Measurements from ENCODE around the gene SLC4A5. TPM values are rescaled to one million over a fixed set of nuclear protein-coding genes. Genes with fewer than 3 reads are reported as not detected.

The SLC4A5 gene
- total and polyA plus RNA-seq, 2 of the 8 experiments (the other 6 are each of a cell fraction or from before 2014, with no cell fraction given), result 0.42 to 0.52 TPM

GRCh38 chr2:74321737-74322136 is 21.5 kb downstream of the SLC4A5 start:
- Histone ChIP-seq H3K14ac (ENCODE audit: insufficient read length) (no peak overlapping the region), H3K27ac (ENCODE audit: low read depth, low read length) (no peak overlapping the region), H3K4me2 (ENCODE audit: insufficient read depth in 1 of 2, low read depth in 2 of 2, low read length in 2 of 2) (no peak overlapping the region), H2BK15ac (ENCODE audit: low read length) (no peak overlapping the region), H3K4ac (replicated peaks; ENCODE audit: insufficient read length, low read depth, low read length) (no peak overlapping the region), H3K79me1 (ENCODE audit: low read depth, low read length) (no peaks in the 10 kb centered on the region), H3K79me2 (ENCODE audit: control insufficient read depth in 1 of 2, insufficient read depth in 2 of 2, low read length in 2 of 2) (no peaks in the 10 kb centered on the region), H2AFZ (ENCODE audit: low read length) (no peak overlapping the region), H3K4me1 (replicated peaks in 1 of 4; ENCODE audit: control insufficient read depth in 3 of 4, insufficient read depth in 4 of 4, low read length in 3 of 4) (no peaks in the 10 kb centered on the region), H4K8ac (ENCODE audit: extremely low read depth, insufficient read depth, low read length) (no peak overlapping the region), H3K36me3 (ENCODE audit: control insufficient read depth in 2 of 4, insufficient read depth in 4 of 4, low read length in 3 of 4) (no peaks in the 10 kb centered on the region), H2BK20ac (ENCODE audit: low read length) (no peak overlapping the region), H3K23ac (ENCODE audit: insufficient read length) (no peak overlapping the region), H2BK5ac (ENCODE audit: low read depth, low read length) (no peak overlapping the region), H3K23me2 (ENCODE audit: low read depth, low read length) (no peaks in the 10 kb centered on the region; the same call in 1 of the 2 replicates), H3K27me3 (replicated peaks in 1 of 4; ENCODE audit: control insufficient read depth in 3 of 4, extremely low read depth in 1 of 4, insufficient read depth in 3 of 4, low read length in 3 of 4) (no peaks in the 10 kb centered on the region; a peak in 1 of 7 replicates), H2BK12ac (ENCODE audit: low read depth, low read length) (no peak overlapping the region), H3K56ac (replicated peaks; ENCODE audit: insufficient read length, low read depth, low read length) (no peak overlapping the region), H4K91ac (replicated peaks; ENCODE audit: insufficient read length, low read length) (no peak overlapping the region), H3K4me3 (ENCODE audit: extremely low read depth in 1 of 4, insufficient read depth in 2 of 4, low read depth in 3 of 4, low read length in 4 of 4) (no peak overlapping the region), H3K9ac (replicated peaks in 1 of 4; ENCODE audit: extremely low read depth in 1 of 4, low read depth in 3 of 4, low read length in 3 of 4) (no peak overlapping the region; a peak in 1 of 7 replicates), H3K9me3 (ENCODE audit: insufficient read depth in 2 of 2, low read depth in 1 of 2, low read length in 1 of 2) (no peaks in the 10 kb centered on the region), H3K18ac (ENCODE audit: extremely low read depth, low read length) (no peak overlapping the region), H4K5ac (ENCODE audit: insufficient read length, low read depth, low read length) (no peak overlapping the region), H2BK120ac (replicated peaks; ENCODE audit: low read depth, low read length) (no peak overlapping the region), H2AK5ac (ENCODE audit: low read depth, low read length) (no peak overlapping the region), H4K20me1 (replicated peaks in 1 of 2; ENCODE audit: control insufficient read depth in 1 of 2, insufficient read depth in 2 of 2, low read length in 2 of 2) (no peaks in the 10 kb centered on the region)
- no peak for FAIRE-seq
- DNase-seq (ENCODE audit: low read depth in 1 of 2, low spot score in 2 of 2), result peak in 1 of 2 experiments; percentile 26
- CTCF ChIA-PET (ENCODE audit: partially characterized antibody), result interaction anchor here (1.2 to 8.0 kb wide), 2 partner anchors 9 to 13 kb away, joined by 4 to 98 read pairs; no protein-coding TSS in a partner anchor
- POLR2A ChIA-PET (ENCODE audit: partially characterized antibody), result no interaction called here
- WGBS, 2 experiments (ENCODE audit: extremely low coverage in 1 of 2, insufficient coverage in 1 of 2, insufficient read length in 1 of 2, insufficient replicate concordance in 2 of 2, low coverage in 1 of 2, low lambda C conversion rate in 2 of 2, missing lambda C conversion rate in 1 of 2), result 92% methylated on average over 2 of the region's 2 CpGs; no CpG with 5 or more reads in 1 of the 2 experiments
- TF ChIP-seq, protein P1, sequence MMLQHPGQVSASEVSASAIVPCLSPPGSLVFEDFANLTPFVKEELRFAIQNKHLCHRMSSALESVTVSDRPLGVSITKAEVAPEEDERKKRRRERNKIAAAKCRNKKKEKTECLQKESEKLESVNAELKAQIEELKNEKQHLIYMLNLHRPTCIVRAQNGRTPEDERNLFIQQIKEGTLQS (IDR thresholded peaks at IDR 0.05; ENCODE audit: insufficient read depth, low read depth, low read length), result no peak
- TF ChIP-seq CREB1 (IDR thresholded peaks at IDR 0.05) (no peak), BCL11A (IDR thresholded peaks at IDR 0.05; ENCODE audit: low read depth in 2 of 2, low read length in 2 of 2) (no peak), SP2 (IDR thresholded peaks at IDR 0.05; ENCODE audit: low read length) (no peak), ZNF274 (IDR thresholded peaks at IDR 0.05; ENCODE audit: borderline replicate concordance, extremely low read depth, low read length) (no peak), JUN (IDR thresholded peaks at IDR 0.05; ENCODE audit: low read depth, low read length) (no peak), YY1 (IDR thresholded peaks at IDR 0.05; ENCODE audit: low read depth, low read length) (no peak), TEAD4 (IDR thresholded peaks at IDR 0.05; ENCODE audit: low read depth, low read length) (no peak), HDAC2 (IDR thresholded peaks at IDR 0.05; ENCODE audit: borderline replicate concordance in 1 of 2, low read depth in 2 of 2, low read length in 2 of 2) (no peak), POU5F1 (IDR thresholded peaks at IDR 0.05; ENCODE audit: low read depth, low read length) (no peak), EZH2 (IDR thresholded peaks at IDR 0.05; ENCODE audit: low read depth, low read length, severe bottlenecking) (no peak)
- TF ChIP-seq, protein P2, sequence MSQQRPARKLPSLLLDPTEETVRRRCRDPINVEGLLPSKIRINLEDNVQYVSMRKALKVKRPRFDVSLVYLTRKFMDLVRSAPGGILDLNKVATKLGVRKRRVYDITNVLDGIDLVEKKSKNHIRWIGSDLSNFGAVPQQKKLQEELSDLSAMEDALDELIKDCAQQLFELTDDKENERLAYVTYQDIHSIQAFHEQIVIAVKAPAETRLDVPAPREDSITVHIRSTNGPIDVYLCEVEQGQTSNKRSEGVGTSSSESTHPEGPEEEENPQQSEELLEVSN (IDR thresholded peaks at IDR 0.05), result no peak
- TF ChIP-seq, protein P3, sequence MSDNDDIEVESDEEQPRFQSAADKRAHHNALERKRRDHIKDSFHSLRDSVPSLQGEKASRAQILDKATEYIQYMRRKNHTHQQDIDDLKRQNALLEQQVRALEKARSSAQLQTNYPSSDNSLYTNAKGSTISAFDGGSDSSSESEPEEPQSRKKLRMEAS (IDR thresholded peaks at IDR 0.05), result no peak

All from H1 (cell line).